GM10847 (cell line): Measurements from ENCODE around the gene MKLN1.

Experiments used
- POLR2A ChIP-seq: IDR thresholded peaks from 2 replicates; pipeline ENCODE4 v1.6.1; 2011; ENCODE audit not compliant: insufficient read length; ENCODE audit errors: extremely low read depth

The MKLN1 gene

GRCh38 chr7:131507592-131508331, 180.1 kb downstream of the MKLN1 start:
- TF ChIP-seq POLR2A: no peak

GRCh38 chr7:131508754-131509486, 181.2 kb downstream of the MKLN1 start:
- TF ChIP-seq POLR2A: no peak

GRCh38 chr7:131509781-131510180, 182.1 kb downstream of the MKLN1 start:
- TF ChIP-seq POLR2A: no peak

- TF ChIP-seq POLR2A: no peak
Measured at GRCh38 chr7:131511071-131511470, 183.4 kb downstream of the MKLN1 start.

- TF ChIP-seq POLR2A: no peak
Measured at GRCh38 chr7:131511774-131512535, 184.3 kb downstream of the MKLN1 start.

- TF ChIP-seq POLR2A: no peak
Measured at GRCh38 chr7:131513245-131514061, 185.8 kb downstream of the MKLN1 start.

- TF ChIP-seq POLR2A: no peak
Measured at GRCh38 chr7:131517218-131517923, 189.7 kb downstream of the MKLN1 start.

- TF ChIP-seq POLR2A: no peak
Measured at GRCh38 chr7:131518626-131519025, 190.9 kb downstream of the MKLN1 start.

- no peak for TF ChIP-seq POLR2A
Measured at GRCh38 chr7:131521651-131522163, 194.0 kb downstream of the MKLN1 start.

- TF ChIP-seq POLR2A: no peak
Measured at GRCh38 chr7:131522325-131522930, 194.8 kb downstream of the MKLN1 start.

- no peak for TF ChIP-seq POLR2A
Measured at GRCh38 chr7:131524115-131524514, 196.4 kb downstream of the MKLN1 start.

GRCh38 chr7:131524703-131525102, 197.0 kb downstream of the MKLN1 start:
- TF ChIP-seq POLR2A: no peak

- TF ChIP-seq POLR2A: no peak
Measured at GRCh38 chr7:131525820-131526219, 198.1 kb downstream of the MKLN1 start.

GRCh38 chr7:131527456-131527855, 199.8 kb downstream of the MKLN1 start:
- no peak for TF ChIP-seq POLR2A

GRCh38 chr7:131529179-131529578, 201.5 kb downstream of the MKLN1 start:
- no peak for TF ChIP-seq POLR2A
